ENCODE measurements around the gene DOLK.

DOLK gene

GRCh38 chr9:128940946-128941755, 6.3 kb downstream of the DOLK start:
- Histone ChIP-seq H3K79me1 (replicated peaks; ENCODE audit: low read length, poor library complexity, severe bottlenecking) (peaks cover 20% of the 10 kb centered on the region), H3K4me1 (ENCODE audit: control insufficient read depth, insufficient read depth, low read depth, low read length) (peaks cover 4% of the 10 kb centered on the region), H3K9ac (ENCODE audit: low read length) (no peak overlapping the region), H3K27ac (ENCODE audit: low read length, poor library complexity, severe bottlenecking) (no peak overlapping the region), H2BK12ac (ENCODE audit: low read length in 2 of 2) (peak overlapping the region in 1 of 2 experiments; percentile 11), H3K18ac (ENCODE audit: low read depth in 1 of 2, low read length in 2 of 2) (no peak overlapping the region), H3K23ac (ENCODE audit: low read length in 2 of 2) (peak overlapping the region in 1 of 2 experiments; percentile 56), H2AFZ (ENCODE audit: low read depth, low read length) (no peak overlapping the region), H3K4me3 (ENCODE audit: insufficient read depth in 1 of 2, low read depth in 1 of 2, low read length in 2 of 2) (no peak overlapping the region), H3K4me2 (ENCODE audit: low read length, poor library complexity, severe bottlenecking) (no peak overlapping the region), H3K36me3 (ENCODE audit: control insufficient read depth in 1 of 2, insufficient read depth in 2 of 2, low read depth in 1 of 2, low read length in 2 of 2) (peaks cover 40 to 44% of the 10 kb centered on the region in 2 experiments), H4K8ac (ENCODE audit: low read length) (no peak overlapping the region), H2BK120ac (ENCODE audit: low read depth, low read length) (no peak overlapping the region), H4K91ac (ENCODE audit: low read length) (no peak overlapping the region), H2AK5ac (ENCODE audit: low read length, severe bottlenecking) (no peak overlapping the region), H3K9me3 (ENCODE audit: control insufficient read depth, low read length) (no peaks in the 10 kb centered on the region), H3K4ac (ENCODE audit: low read depth in 1 of 2, low read length in 2 of 2) (no peak overlapping the region), H2BK15ac (ENCODE audit: low read depth, poor library complexity, severe bottlenecking) (no peak overlapping the region), H3K27me3 (ENCODE audit: control insufficient read depth in 1 of 2, insufficient read depth in 1 of 2, low read length in 2 of 2) (no peaks in the 10 kb centered on the region), H3K14ac (ENCODE audit: low read length in 2 of 2) (no peak overlapping the region), H2BK5ac (ENCODE audit: low read depth, low read length, poor library complexity, severe bottlenecking) (no peak overlapping the region)
- DNase-seq: no peak
- WGBS: 94% methylated on average over 12 of the region's 12 CpGs

GRCh38 chr9:128940271-128940921, 7.0 kb downstream of the DOLK start:
- no peak overlapping the region for H3K4ac ChIP-seq (ENCODE audit: low read depth in 1 of 2, low read length in 2 of 2)

GRCh38 chr9:128937310-128938165, 9.9 kb downstream of the DOLK start:
- H3K79me1 ChIP-seq (replicated peaks; ENCODE audit: low read length, poor library complexity, severe bottlenecking): peaks cover 3% of the 10 kb centered on the region
- H4K8ac ChIP-seq (ENCODE audit: low read length): no peak overlapping the region
- no peak overlapping the region for H3K9ac ChIP-seq (ENCODE audit: low read length)
- no peak overlapping the region for H3K4ac ChIP-seq (ENCODE audit: low read depth in 1 of 2, low read length in 2 of 2)
- no peak overlapping the region for H3K14ac ChIP-seq (ENCODE audit: low read length in 2 of 2)
- no peak overlapping the region for H3K4me2 ChIP-seq (ENCODE audit: low read length, poor library complexity, severe bottlenecking)
- H3K4me1 ChIP-seq (ENCODE audit: control insufficient read depth, insufficient read depth, low read depth, low read length): peaks cover 1% of the 10 kb centered on the region
- no peak overlapping the region for H3K4me3 ChIP-seq (ENCODE audit: insufficient read depth in 1 of 2, low read depth in 1 of 2, low read length in 2 of 2)
- no peaks in the 10 kb centered on the region for H3K9me3 ChIP-seq (ENCODE audit: control insufficient read depth, low read length)
- no peak overlapping the region for H2BK5ac ChIP-seq (ENCODE audit: low read depth, low read length, poor library complexity, severe bottlenecking)
- H2BK120ac ChIP-seq (ENCODE audit: low read depth, low read length): no peak overlapping the region
- 97% methylated on average over 9 of the region's 9 CpGs for WGBS
- H3K27me3 ChIP-seq (ENCODE audit: control insufficient read depth in 1 of 2, insufficient read depth in 1 of 2, low read length in 2 of 2): no peaks in the 10 kb centered on the region
- DNase-seq: no peak
- no peak overlapping the region for H2AFZ ChIP-seq (ENCODE audit: low read depth, low read length)
- H3K36me3 ChIP-seq (ENCODE audit: control insufficient read depth in 1 of 2, insufficient read depth in 2 of 2, low read depth in 1 of 2, low read length in 2 of 2): peaks cover 20 to 24% of the 10 kb centered on the region in 2 experiments
- H2AK5ac ChIP-seq (ENCODE audit: low read length, severe bottlenecking): no peak overlapping the region
- H4K91ac ChIP-seq (ENCODE audit: low read length): no peak overlapping the region
- H3K27ac ChIP-seq (ENCODE audit: low read length, poor library complexity, severe bottlenecking): no peak overlapping the region
- H2BK15ac ChIP-seq (ENCODE audit: low read depth, poor library complexity, severe bottlenecking): no peak overlapping the region
- no peak overlapping the region for H3K18ac ChIP-seq (ENCODE audit: low read depth in 1 of 2, low read length in 2 of 2)
- H3K23ac ChIP-seq (ENCODE audit: low read length in 2 of 2): no peak overlapping the region
- H2BK12ac ChIP-seq (ENCODE audit: low read length in 2 of 2): no peak overlapping the region

More at GRCh38 chr9:128940271-128940921, 7.0 kb downstream of the DOLK start:
- Histone ChIP-seq H3K14ac (ENCODE audit: low read length in 2 of 2) (no peak overlapping the region), H4K91ac (ENCODE audit: low read length) (no peak overlapping the region), H3K4me2 (ENCODE audit: low read length, poor library complexity, severe bottlenecking) (no peak overlapping the region), H2BK5ac (ENCODE audit: low read depth, low read length, poor library complexity, severe bottlenecking) (no peak overlapping the region), H3K27ac (ENCODE audit: low read length, poor library complexity, severe bottlenecking) (no peak overlapping the region), H3K27me3 (ENCODE audit: control insufficient read depth in 1 of 2, insufficient read depth in 1 of 2, low read length in 2 of 2) (no peaks in the 10 kb centered on the region), H2BK120ac (ENCODE audit: low read depth, low read length) (no peak overlapping the region), H2BK15ac (ENCODE audit: low read depth, poor library complexity, severe bottlenecking) (no peak overlapping the region), H3K36me3 (ENCODE audit: control insufficient read depth in 1 of 2, insufficient read depth in 2 of 2, low read depth in 1 of 2, low read length in 2 of 2) (peaks cover 36 to 37% of the 10 kb centered on the region in 2 experiments), H3K4me1 (ENCODE audit: control insufficient read depth, insufficient read depth, low read depth, low read length) (peaks cover 2% of the 10 kb centered on the region), H3K18ac (ENCODE audit: low read depth in 1 of 2, low read length in 2 of 2) (no peak overlapping the region), H3K4me3 (ENCODE audit: insufficient read depth in 1 of 2, low read depth in 1 of 2, low read length in 2 of 2) (no peak overlapping the region), H3K23ac (ENCODE audit: low read length in 2 of 2) (no peak overlapping the region), H3K9ac (ENCODE audit: low read length) (no peak overlapping the region), H2BK12ac (ENCODE audit: low read length in 2 of 2) (no peak overlapping the region), H2AK5ac (ENCODE audit: low read length, severe bottlenecking) (no peak overlapping the region), H3K9me3 (ENCODE audit: control insufficient read depth, low read length) (no peaks in the 10 kb centered on the region), H3K79me1 (replicated peaks; ENCODE audit: low read length, poor library complexity, severe bottlenecking) (peaks cover 13% of the 10 kb centered on the region), H4K8ac (ENCODE audit: low read length) (no peak overlapping the region), H2AFZ (ENCODE audit: low read depth, low read length) (no peak overlapping the region)
- WGBS: 80% methylated on average over 13 of the region's 15 CpGs
- no peak for DNase-seq

Measured in mesenchymal stem cell (in vitro differentiated cells and primary cell).